ENCODE results near the gene CDON.

Gene CDON

DNA sequence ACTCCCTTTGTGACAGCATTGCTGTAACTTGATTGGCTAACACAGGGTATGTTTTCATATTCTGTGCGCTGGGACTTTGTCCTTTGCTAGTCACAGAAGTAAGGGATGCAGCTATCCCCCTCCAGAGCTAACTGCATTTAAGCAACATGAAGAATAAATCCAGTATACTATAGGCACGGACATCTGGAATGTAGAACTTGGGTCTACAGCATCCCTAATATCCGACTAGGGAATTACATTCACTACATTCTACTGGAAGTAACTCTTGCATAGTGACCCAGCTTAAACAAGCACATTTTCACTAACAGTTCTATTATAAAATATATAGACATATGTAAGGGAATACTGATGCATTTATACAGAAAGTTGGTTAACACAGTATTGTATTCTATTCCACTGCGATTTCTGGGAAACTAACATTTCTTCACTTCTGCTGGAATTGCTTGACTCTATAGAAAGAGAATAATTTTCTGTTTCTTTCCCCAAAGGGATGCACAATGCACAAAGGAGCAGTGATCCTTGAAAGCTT lies 103.7 kb downstream of the CDON start:
- no peak for DNase-seq (ENCODE audit: low read depth in 4 of 4, low spot score in 1 of 4)

DNA sequence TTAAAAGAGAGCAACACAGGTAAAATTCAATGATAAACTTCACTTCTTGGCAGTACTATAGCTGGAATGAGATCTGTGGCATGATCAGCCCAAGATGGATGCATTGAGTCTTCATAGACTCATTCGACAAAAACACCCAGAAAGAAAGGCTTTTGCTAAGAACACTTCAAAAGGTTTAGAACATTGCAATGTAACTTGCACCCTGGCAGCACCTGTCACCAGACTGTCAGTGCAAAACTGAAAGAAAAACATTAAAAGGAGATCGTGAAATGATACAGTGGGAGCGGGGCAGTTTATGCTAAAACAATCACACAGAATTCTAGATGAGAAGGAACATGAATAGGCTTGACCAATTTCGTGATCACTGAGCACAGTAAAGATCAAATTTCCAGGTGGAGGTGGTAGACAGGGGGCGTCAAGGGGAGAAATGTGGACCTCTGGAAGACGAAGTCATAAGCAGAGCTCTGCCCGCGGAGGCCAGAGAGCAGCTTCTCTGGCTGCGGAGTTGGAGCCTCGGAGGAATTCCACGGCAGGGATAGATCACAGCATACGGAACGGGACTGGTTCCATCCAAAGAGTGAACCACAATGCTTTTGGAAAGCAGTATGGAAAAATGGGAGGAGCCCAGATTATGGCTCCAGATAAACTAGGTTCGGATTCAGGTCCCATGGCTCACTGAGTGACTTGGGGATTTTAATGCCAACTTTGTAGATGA lies 104.9 kb downstream of the CDON start:
- DNase-seq (ENCODE audit: low read depth in 4 of 4, low spot score in 1 of 4), result no peak

DNA sequence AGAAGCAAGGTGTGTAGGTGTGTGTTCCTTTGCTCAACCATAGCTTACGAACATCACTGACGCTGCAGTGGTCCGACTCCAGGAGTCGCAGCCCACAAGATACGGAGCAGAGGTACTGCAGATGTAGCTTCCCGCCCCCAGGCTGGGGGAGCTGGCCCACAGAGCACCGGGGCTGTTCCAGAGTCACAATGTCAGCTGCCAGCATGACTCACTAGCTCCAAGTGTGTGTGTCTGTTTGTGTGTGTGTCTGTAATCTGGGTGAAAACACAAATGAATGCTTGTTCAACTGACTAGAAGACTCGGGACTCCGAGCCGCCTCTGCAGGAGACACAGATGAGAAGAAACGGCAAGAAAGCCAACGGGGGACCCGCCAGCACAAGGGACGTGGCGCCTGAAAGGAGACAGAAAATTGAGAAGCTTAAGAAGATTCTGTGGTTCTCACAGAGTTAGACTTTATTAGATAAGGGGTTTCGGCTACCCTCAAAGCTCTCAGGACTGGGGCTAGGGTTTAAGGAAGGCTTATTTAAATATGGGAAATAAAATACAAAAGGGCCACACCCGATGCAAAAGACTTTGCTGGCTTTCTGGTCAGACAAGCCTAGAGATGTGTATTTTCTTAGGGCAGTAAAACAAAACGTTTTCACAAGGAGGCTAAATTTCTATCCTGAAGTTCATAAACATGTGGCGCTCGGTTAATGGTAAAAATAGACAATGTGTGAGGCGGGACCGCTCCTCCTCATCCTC lies 106.1 kb downstream of the CDON start:
- DNase-seq (ENCODE audit: low read depth in 4 of 4, low spot score in 1 of 4), result no peak

DNA sequence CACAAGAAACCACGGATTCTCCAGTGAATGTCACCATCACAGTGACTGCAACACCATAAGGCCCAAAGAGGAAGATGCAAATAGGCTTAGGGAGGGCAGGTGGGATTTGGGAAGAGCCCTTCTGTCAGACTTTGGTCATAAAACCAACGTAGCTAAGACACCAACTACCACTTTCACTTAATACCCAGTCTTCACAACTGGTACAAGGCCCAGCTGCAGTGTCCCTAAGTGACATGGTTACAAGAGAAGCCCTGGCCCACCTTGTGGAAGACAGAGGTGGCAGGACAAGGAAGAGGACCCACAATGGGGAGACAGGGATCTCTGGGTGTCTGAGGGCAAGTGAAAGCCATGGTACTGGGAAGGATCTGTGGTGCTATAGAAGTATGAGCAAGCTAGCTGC lies 106.8 kb downstream of the CDON start:
- no peak for DNase-seq (ENCODE audit: low read depth in 4 of 4, low spot score in 1 of 4)

DNA sequence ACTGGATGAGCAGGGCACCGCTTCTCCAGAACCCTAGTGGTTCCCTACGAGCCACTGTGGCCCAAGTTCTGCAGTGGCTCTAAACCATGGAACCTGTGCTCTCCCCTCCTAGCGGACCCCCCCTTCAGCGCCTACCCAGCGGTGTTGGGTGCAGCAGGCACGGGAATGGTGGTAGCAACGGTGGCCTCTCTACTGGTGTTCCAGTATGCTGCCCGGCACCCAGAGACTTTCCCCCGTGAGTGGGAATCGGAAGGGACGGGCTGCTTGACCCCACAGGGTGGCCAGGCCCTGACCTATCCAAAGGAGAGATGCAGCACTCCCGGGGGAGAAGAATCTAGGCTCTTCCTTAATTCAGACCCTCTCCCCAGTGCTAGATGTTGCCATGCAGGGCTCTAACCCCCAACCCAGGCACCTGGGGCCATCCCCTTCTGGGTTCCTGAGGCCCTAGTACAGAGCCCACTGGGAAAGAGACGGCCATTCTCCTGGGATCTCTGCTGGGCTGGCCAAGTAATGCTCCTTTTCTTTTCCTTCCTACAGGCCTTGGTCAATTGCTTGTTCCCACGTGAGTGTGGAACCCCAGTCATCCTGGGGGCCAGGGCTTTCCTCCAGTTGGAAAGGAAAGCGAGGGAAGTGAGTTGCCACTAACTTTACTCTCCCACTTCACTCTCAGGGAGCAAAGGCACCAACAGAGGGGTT lies 107.6 kb downstream of the CDON start:
- no peak for DNase-seq (ENCODE audit: low read depth in 4 of 4, low spot score in 1 of 4)

DNA sequence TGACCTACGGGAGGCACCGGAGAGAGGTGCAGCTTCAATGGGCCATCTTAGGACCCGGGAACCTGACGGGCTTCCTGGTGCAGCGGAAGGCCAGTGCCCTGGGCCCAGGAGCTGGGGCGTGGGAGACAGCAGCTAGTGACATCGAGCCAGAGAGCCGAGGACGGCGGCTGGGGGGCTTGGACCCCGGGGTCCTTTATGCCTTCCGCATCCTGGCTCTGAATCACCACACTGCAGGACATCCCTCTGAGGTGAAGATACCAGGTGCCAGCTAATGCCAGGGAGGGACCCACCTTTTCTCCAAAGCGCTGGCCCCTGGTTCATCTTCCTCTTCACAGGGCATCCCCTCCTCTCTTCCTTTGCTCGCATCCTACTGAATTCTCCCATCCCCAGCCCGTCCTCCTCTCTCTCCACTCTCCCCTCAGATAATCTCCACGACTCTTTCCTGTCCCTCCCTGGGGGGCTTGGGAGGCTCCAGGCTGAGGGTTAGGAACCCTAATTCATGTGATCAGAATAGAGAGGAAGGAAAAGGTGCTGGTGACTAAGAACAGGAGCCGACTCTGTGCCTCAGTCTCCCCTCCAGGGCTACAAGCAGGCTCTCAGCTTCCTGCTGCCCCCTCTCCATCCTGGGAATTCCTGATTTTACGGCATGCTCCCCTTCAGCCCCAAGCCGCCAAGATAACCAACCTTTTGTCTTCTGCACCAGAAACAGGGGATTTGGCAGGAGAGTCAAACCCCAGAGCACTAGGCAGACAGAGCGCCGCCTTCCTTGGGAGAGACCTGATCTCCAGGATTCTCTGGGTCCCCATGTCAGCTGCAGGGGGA lies 108.3 kb downstream of the CDON start:
- DNase-seq (ENCODE audit: low read depth in 4 of 4, low spot score in 1 of 4), result no peak

DNA sequence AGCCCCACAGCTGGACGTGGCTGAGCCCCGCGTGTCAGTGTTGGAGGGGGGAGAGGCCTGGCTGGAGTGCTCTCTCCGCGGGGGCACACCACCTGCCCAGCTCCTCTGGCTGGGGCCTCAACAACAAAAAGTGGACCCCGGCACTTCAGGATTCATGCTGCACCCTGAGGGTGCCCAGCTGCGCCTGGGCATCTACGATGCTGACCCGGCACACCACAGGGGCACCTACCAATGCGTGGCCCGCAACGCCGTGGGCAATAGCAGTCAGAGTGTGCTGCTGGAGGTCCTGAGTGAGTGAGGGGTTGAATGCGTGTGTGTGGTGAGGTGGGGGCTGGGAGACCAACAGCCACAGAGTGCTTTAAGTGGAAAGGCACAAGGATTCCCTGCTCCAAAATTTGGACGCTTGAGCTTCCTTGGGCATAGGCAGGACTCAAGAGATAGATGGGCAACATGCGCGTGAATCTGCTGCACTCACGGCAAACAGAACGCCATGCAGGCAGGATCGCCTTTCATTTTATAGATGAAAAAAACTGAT lies 109.2 kb downstream of the CDON start:
- DNase-seq (ENCODE audit: low read depth in 4 of 4, low spot score in 1 of 4), result no peak

DNA sequence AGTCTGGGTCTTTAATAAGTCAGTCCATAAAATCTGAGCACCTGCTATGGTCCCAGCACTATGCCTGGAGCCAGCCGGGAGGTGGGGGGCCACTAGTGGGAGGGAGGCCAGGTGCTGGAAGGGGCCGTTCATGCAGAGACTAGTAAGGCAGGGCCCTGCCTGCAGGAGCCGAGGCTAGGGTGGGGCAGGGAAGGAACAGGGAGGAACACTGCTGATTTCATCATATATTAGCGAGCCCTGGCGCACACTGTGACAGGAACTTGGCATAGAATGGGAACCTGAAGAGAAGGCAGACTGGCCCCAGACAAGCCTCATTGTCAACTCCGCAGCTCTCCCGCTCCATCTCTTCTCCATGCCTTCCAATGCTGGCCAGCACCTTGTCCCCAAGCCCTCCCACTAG lies 109.7 kb downstream of the CDON start:
- DNase-seq (ENCODE audit: low read depth in 4 of 4, low spot score in 1 of 4), result no peak

DNA sequence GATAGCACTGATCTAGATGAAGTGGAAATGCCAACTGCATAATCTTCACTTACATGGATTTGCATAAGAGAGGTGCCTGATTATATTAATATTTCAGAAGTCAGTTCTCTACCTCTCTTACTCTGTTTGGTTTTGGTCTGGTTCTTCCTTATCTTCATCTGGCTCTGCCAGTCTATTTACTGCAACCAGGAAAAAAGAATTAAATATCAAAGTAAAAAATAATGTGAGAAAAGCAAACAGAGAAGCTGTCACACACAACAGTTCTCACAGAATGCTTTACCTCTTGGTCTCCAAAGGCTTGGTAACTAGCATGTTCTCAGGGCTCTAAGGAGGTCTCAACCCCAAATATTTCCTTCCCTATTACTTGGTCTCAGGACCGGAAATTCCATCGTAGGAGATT lies 110.1 kb downstream of the CDON start:
- DNase-seq (ENCODE audit: low read depth in 4 of 4, low spot score in 1 of 4), result no peak

DNA sequence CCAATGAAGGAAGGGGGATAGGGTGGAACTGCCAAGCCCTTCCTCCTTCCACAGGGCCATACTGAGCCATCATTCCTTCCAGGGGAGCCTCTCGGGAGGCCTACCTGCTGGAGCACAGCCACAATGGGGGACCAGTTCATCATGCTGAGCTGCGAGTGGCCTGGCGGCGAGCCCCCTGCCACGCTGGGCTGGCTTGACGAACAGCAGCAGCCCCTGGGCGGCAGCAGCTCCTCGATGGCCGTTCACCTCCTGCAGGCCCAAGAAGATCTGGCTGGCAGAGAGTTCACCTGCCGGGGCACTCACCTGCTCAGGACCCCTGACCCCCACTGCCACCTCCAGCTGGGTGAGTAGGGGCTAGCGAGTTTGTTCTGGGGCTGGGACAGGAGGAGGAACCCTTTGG lies 110.9 kb downstream of the CDON start:
- no peak for DNase-seq (ENCODE audit: low read depth in 4 of 4, low spot score in 1 of 4)

DNA sequence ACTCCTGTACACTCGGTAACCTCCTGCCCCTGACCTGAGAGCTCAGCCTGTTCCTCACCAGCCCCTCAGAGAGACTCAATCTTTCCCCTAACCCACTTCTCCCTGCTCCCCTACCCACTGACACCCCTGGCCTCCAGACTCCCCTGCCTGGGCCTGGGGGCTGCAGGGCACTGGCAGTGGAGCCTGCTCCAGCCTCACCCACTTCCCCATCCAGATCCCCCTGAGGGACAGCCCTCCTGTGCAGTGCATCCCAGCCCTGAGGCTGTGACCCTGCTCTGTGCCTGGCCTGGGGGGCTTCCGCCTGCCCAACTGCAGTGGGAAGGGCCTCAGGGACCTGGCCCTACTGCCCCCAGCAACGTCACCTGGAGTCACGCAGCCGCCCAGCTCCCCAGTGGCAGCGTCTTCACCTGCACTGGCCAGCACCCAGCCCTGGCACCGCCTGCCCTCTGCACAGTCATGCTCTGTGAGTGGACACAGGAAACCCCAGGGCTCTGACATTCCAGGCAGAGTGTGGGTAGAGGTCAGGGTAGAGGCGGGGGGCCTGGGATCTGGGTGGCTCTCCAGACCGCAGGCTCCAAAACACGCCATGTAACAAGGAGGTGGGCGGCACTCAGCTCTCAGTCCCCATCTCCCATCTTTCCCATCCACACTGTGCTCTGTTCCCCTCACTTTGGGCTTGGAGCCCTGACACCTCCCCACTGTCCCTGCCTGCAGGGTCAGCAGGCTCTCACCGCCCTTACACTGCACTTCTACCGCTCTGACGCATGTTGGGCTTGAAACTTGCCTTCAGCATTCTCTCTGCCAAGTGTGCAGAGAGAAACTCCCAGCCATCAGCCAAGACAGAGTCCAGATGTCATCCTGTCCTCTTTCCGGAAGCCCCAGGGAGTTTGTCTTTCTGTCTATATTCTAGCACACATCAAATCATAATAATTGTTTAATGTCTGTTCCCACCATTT lies 111.7 kb downstream of the CDON start:
- no peak for DNase-seq (ENCODE audit: low read depth in 4 of 4, low spot score in 1 of 4)

DNA sequence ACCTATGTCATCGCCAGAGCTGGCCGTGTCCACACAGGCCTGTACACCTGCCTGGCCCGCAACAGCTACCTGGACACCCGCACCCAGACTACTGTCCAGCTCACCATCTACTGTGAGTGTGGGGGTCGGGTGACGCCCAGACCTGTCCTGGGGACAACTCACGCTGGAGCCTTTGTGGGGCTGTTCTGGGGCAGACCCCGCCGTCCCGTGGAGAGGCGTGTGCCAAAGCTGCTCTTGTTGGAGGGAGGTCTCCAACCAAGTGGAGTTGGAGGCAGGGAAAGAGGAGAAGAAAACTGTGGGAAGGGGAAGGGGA lies 112.5 kb downstream of the CDON start:
- no peak for DNase-seq (ENCODE audit: low read depth in 4 of 4, low spot score in 1 of 4)

DNA sequence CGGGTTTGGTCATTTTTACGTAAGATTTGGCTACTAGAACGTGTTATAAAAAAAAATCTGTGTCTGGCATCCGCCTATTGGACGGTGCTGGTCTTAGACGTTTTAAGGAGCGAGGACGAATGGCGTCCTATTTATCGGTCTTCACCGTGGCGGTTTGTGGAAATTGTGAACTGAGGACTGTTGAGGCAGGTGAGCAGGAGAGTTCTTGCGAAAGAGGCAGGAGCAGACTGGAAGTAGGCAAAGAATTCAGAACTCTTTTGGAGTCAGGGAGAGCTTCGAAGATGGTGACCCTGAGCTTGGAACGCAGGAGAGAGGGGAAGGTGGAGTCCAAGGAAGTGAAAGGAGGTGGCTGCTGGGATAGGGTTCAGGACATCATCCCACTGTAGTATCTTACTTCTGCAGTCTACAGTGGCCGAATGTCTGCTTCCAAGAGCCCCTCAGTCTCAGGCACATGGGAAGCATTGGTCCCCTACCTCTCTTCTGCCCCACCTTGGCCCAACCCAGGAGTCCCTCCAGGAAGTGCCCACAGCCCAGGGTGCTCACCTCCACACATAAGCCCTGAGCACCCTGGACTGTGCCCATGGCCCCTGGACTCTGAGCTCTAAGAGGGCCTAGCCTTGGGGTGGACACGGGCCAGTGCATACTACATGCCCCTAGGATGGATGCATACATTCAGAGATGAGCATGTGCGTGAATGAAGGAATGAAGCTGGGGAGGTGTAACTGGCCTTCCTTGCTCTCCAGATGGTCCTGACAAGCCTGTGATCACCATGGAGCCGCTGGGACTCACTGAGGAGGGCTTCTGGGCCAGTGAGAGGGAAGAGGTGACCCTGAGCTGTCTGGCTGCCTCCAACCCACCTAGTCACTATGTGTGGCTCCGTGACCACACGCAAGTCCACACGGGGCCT lies 113.1 kb downstream of the CDON start:
- DNase-seq (ENCODE audit: low read depth in 4 of 4, low spot score in 1 of 4), result no peak

DNA sequence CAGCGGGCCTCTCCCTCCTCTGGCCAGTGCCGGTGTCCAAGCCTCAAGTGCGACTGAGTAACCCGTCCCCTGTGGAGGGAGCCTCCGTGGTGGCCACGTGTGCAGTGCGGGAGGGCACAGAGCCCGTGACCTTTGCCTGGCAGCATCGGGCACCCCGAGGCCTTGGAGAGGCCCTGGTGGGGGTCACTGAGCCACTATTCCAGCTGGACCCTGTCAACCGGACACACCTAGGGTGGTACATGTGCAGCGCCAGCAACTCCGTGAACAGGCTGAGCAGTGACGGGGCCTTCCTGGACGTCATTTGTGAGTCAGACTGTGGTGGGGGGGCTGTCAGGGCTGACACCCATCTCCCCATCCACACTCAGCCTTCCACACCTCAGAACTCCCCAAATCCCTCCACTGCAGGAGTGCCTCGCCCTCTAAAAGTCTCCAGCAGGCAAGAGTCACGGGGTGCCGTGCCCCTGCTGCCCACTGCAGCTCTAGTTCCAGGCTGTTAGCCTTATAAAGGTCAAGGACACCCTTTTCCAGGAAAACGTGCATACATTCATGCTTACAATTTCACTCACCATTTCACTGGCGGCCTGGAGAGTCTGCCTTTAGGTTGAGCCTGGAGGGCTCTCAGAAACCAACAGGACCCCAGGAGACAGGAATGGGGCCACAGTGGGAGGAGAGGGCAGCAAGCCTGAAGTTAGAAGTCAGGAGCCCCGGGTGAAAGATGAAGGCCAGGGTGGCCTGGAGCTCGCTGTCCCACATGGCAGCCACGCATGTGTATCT lies 114.2 kb downstream of the CDON start:
- DNase-seq (ENCODE audit: low read depth in 4 of 4, low spot score in 1 of 4), result no peak

DNA sequence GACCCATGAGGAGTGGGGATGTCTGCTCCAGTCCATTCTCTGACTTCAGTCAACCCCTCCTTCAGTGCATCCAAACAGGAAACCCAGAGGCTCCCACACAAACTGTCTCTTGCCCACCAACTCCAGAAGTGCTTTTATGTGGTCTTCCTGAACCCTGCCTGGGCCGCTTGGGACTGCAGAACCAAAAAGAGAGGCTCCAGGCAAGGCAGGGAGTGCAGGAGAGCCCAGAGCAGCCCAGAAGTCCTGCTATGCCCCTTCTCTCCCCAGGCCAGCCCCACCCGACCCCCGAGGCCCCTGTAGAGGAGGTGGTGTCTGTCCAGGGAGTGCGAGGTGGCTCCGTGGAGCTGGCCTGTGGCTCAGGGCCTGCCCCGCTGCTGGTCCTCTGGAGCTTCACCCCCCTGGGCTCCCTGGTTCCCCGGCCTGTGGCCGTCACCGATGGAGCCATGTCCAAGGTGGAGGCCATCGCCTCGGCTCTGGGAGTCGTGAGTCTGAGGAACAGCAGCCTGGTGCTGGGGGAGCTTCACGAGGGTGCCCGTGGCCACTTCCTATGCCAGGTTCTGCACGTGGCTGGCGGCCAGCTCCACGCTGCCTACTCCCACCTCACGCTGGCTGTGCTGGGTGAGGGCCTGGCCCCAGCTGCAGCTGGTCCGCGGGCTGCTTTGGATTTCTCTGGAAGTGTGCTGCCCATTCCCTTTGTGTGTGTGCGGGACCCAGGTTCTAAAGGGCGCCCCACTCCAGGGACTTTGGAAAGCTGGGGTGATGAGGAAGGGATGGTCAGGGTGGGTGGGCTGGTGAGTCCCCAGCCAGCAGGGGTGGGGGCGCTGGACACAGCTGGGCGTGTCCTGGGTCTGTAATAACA lies 115.0 kb downstream of the CDON start:
- DNase-seq (ENCODE audit: low read depth in 4 of 4, low spot score in 1 of 4), result no peak

DNA sequence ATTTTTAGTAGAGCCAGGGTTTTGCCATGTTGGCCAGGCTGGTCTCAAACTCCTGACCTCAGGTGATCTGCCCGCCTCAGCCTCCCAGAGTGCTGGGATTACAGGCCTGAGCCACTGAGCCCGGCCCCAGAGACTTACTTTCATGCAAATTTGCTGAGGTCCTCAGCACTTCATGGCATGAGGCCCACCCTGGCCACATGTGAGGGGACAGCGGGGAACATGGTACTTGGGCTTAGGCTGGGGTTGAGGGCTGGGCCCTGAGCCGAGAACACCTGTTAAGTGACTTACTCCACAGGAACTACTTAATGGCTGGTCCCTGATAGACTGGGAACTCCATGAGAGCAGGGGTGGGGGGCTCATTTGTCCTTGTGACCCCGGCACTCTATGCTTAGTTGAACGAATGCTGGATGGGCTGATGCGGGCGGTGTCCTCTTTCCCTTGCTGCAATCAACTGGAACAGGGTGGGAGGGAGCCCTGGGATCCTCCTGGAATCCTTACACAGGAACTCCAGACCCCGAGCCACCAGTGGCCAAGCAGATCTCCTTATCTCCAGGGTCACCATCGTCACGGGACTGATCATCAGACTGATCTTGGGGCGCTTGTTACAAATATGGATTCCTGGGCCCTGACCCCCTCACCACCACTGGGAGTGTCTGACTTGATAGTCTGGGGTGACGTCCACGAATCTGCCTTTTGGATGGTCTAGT lies 115.8 kb downstream of the CDON start:
- DNase-seq (ENCODE audit: low read depth in 4 of 4, low spot score in 1 of 4), result no peak

Measured in stimulated activated CD4-positive, alpha-beta T cell treated with anti-CD3 and anti-CD28 coated beads, Interleukin-1b, Interleukin-23, amount 100 ng/mL, for 24 hours (primary cell).